Naive thymus-derived CD4-positive, alpha-beta T cell (primary cell): ENCODE data around the gene OR2H1. TPM values are rescaled to one million over a fixed set of nuclear protein-coding genes. Genes with fewer than 3 reads are reported as not detected.

Experiments
- ATAC-seq: fragments of 150-1000 bp; cut with Tn5 transposase; 2 replicates; pipeline ENCODE4 v1.10.0; 2021; ENCODE audit warnings: mild to moderate bottlenecking, moderate library complexity
- CTCF ChIA-PET: fragments of 350-600 bp; sonication (Branson Sonifier 250); formaldehyde crosslinking; loops from one replicate; lab custom pipeline; 2021; ENCODE audit warnings: antibody characterized with exemption; lab: Charles Lee
- POLR2A ChIA-PET: fragments of 350-600 bp; sonication (Branson Sonifier 250); formaldehyde crosslinking; loops from one replicate; lab custom pipeline; 2021; ENCODE audit warnings: antibody characterized with exemption, inconsistent platforms; lab: Charles Lee
- DNase-seq, 9 donors: peaks; one replicate each; pipeline versions ENCODE4 v3.0.0 to v3.0.0-alpha.2; 2020 to 2022; ENCODE audit warnings: mixed read lengths in 1 of 9
- H3K27ac ChIP-seq: one replicate; pipeline ENCODE4 v1.7.0; 2013; ENCODE audit warnings: mild to moderate bottlenecking, low read depth, low read length, moderate library complexity
- H3K27me3 ChIP-seq, 2 donors: one replicate each; pipeline ENCODE4 v1.7.0; 2013; ENCODE audit warnings: low read length in 2 of 2, mild to moderate bottlenecking in 2 of 2, moderate library complexity in 2 of 2; ENCODE audit not compliant: control insufficient read depth in 2 of 2, insufficient read depth in 2 of 2
- H3K36me3 ChIP-seq, 3 experiments: 1 replicate in 2 of 3; 2 replicates in 1 of 3; pipeline ENCODE4 v1.7.0; 2013; ENCODE audit warnings: low read length in 3 of 3, mild to moderate bottlenecking in 3 of 3, moderate library complexity in 1 of 3; ENCODE audit not compliant: insufficient read depth in 3 of 3, control insufficient read depth in 2 of 3
- H3K4me1 ChIP-seq, 2 donors: one replicate each; pipeline ENCODE4 v1.7.0; 2013; ENCODE audit warnings: low read length in 2 of 2, mild to moderate bottlenecking in 2 of 2, moderate library complexity in 1 of 2; ENCODE audit not compliant: control insufficient read depth in 2 of 2, insufficient read depth in 2 of 2
- H3K4me3 ChIP-seq: 2 replicates; pipeline ENCODE4 v1.7.0; 2013; ENCODE audit warnings: mild to moderate bottlenecking, low read length
- H3K9me3 ChIP-seq, 3 experiments: 1 replicate in 2 of 3; 2 replicates in 1 of 3; pipeline ENCODE4 v1.7.0; 2013; ENCODE audit warnings: low read length in 3 of 3; ENCODE audit not compliant: control insufficient read depth in 2 of 3
- H3K27ac Mint-ChIP-seq, 9 donors: one replicate each; pipeline ENCODE4 v1.8.0; 2020 to 2022; ENCODE audit warnings: mixed read lengths in 9 of 9, mild to moderate bottlenecking in 8 of 9, moderate library complexity in 5 of 9, inconsistent platforms in 2 of 9
- H3K27me3 Mint-ChIP-seq, 5 donors: one replicate each; pipeline ENCODE4 v1.8.0; 2021 to 2022; ENCODE audit warnings: mixed read lengths in 5 of 5, mild to moderate bottlenecking in 1 of 5
- H3K36me3 Mint-ChIP-seq, 5 donors: one replicate each; pipeline ENCODE4 v1.8.0; 2020 to 2022; ENCODE audit warnings: mixed read lengths in 5 of 5, mild to moderate bottlenecking in 3 of 5, inconsistent platforms in 1 of 5
- H3K4me1 Mint-ChIP-seq, 7 donors: one replicate each; pipeline ENCODE4 v1.8.0; 2020 to 2022; ENCODE audit warnings: mixed read lengths in 7 of 7, mild to moderate bottlenecking in 3 of 7, inconsistent platforms in 1 of 7
- H3K4me3 Mint-ChIP-seq, 10 donors: one replicate each; pipeline ENCODE4 v1.8.0; 2020 to 2022; ENCODE audit warnings: mild to moderate bottlenecking in 10 of 10, mixed read lengths in 10 of 10, moderate library complexity in 6 of 10, inconsistent platforms in 2 of 10
- H3K9me3 Mint-ChIP-seq, 11 donors: one replicate each; pipeline ENCODE4 v1.8.0; 2020 to 2022; ENCODE audit warnings: mixed read lengths in 11 of 11, mild to moderate bottlenecking in 4 of 11, inconsistent platforms in 1 of 11, moderate library complexity in 1 of 11
- intact Hi-C, 2 donors: fragments of 100-400 bp; cut with micrococcal nuclease; formaldehyde crosslinking; loops; one replicate each; pipeline ENCODE4 v1.15.1; 2023
- polyA plus RNA-seq, 2 donors: library from polyadenylated mRNA; unstranded; fragments of 300-500 nt; fragmentation: Illumina TruSeq; gene quantifications; one replicate each; pipeline ENCODE4 v1.2.3, GENCODE V29; 2021
- total RNA-seq, 6 experiments: library from RNA in 5 of 6; stranded (reverse) in 5 of 6; gene quantifications; 1 replicate in 5 of 6; 2 replicates in 1 of 6; pipeline ENCODE4 v1.2.3 and lab custom pipeline; 2021 to 2026

OR2H1 gene
- total and polyA plus RNA-seq, 7 experiments from 2014 or later, result not detected

GRCh38 chr6:29504961-29505360, 48.0 kb downstream of the OR2H1 start:
- no peaks in the 10 kb centered on the region for H3K9me3 Mint-ChIP-seq
- intact Hi-C loops, result no loop called here
- no peaks in the 10 kb centered on the region for H3K36me3 Mint-ChIP-seq
- no peaks in the 10 kb centered on the region for H3K9me3 ChIP-seq
- no peak overlapping the region for H3K4me3 ChIP-seq
- DNase-seq, result no peak
- no peaks in the 10 kb centered on the region for H3K4me1 ChIP-seq
- POLR2A ChIA-PET, result no interaction called here
- H3K36me3 ChIP-seq, result no peaks in the 10 kb centered on the region
- no peak for ATAC-seq
- no peak overlapping the region for H3K27ac ChIP-seq
- no peak overlapping the region for H3K27ac Mint-ChIP-seq
- H3K27me3 Mint-ChIP-seq, result peaks cover 0 to 30% (median 21%) of the 10 kb centered on the region in 5 donors
- no peaks in the 10 kb centered on the region for H3K27me3 ChIP-seq
- CTCF ChIA-PET, result no interaction called here
- no peaks in the 10 kb centered on the region for H3K4me1 Mint-ChIP-seq
- no peak overlapping the region for H3K4me3 Mint-ChIP-seq

- Mint-ChIP-seq H3K36me3 (no peaks in the 10 kb centered on the region), H3K4me1 (no peaks in the 10 kb centered on the region), H3K27ac (no peak overlapping the region), H3K27me3 (peaks cover 3 to 31% (median 15%) of the 10 kb centered on the region in 5 donors), H3K9me3 (no peaks in the 10 kb centered on the region), H3K4me3 (no peak overlapping the region)
- intact Hi-C loops, result no loop called here
- H3K36me3 ChIP-seq, result no peaks in the 10 kb centered on the region
- H3K27me3 ChIP-seq, result no peaks in the 10 kb centered on the region
- ATAC-seq (no peak), DNase-seq (no peak)
- CTCF ChIA-PET, result no interaction called here
- POLR2A ChIA-PET, result no interaction called here
- H3K4me1 ChIP-seq, result no peaks in the 10 kb centered on the region
- H3K27ac ChIP-seq, result no peak overlapping the region
- H3K9me3 ChIP-seq, result no peaks in the 10 kb centered on the region
- H3K4me3 ChIP-seq, result no peak overlapping the region
Observed at GRCh38 chr6:29505808-29506207, 48.9 kb downstream of the OR2H1 start.

GRCh38 chr6:29506446-29507067, 49.6 kb downstream of the OR2H1 start:
- Mint-ChIP-seq H3K9me3 (no peaks in the 10 kb centered on the region), H3K4me1 (no peaks in the 10 kb centered on the region), H3K27me3 (peaks cover 5 to 32% (median 13%) of the 10 kb centered on the region in 5 donors), H3K27ac (no peak overlapping the region), H3K36me3 (no peaks in the 10 kb centered on the region), H3K4me3 (no peak overlapping the region)
- no peak overlapping the region for H3K27ac ChIP-seq
- H3K27me3 ChIP-seq, result no peaks in the 10 kb centered on the region
- ChIA-PET CTCF (no interaction called here), POLR2A (no interaction called here)
- intact Hi-C loops, result no loop called here
- ATAC-seq, result no peak
- H3K4me1 ChIP-seq, result no peaks in the 10 kb centered on the region
- H3K36me3 ChIP-seq, result no peaks in the 10 kb centered on the region
- H3K9me3 ChIP-seq, result no peaks in the 10 kb centered on the region
- H3K4me3 ChIP-seq, result no peak overlapping the region
- no peak for DNase-seq

GRCh38 chr6:29507319-29507718, 50.4 kb downstream of the OR2H1 start:
- POLR2A ChIA-PET, result no interaction called here
- Mint-ChIP-seq H3K27ac (no peak overlapping the region), H3K4me1 (no peaks in the 10 kb centered on the region), H3K36me3 (no peaks in the 10 kb centered on the region), H3K27me3 (peaks cover 5 to 26% (median 13%) of the 10 kb centered on the region in 5 donors), H3K4me3 (no peak overlapping the region), H3K9me3 (no peaks in the 10 kb centered on the region)
- DNase-seq, result no peak
- no peak overlapping the region for H3K27ac ChIP-seq
- H3K9me3 ChIP-seq, result no peaks in the 10 kb centered on the region
- no peaks in the 10 kb centered on the region for H3K27me3 ChIP-seq
- CTCF ChIA-PET, result no interaction called here
- H3K4me3 ChIP-seq, result no peak overlapping the region
- ATAC-seq, result no peak
- no peaks in the 10 kb centered on the region for H3K4me1 ChIP-seq
- intact Hi-C loops, result no loop called here
- H3K36me3 ChIP-seq, result no peaks in the 10 kb centered on the region

- H3K9me3 ChIP-seq, result no peaks in the 10 kb centered on the region
- H3K4me3 Mint-ChIP-seq, result no peak overlapping the region
- ATAC-seq (no peak), DNase-seq (no peak)
- no peaks in the 10 kb centered on the region for H3K36me3 ChIP-seq
- intact Hi-C loops, result no loop called here
- no peak overlapping the region for H3K4me3 ChIP-seq
- ChIA-PET POLR2A (no interaction called here), CTCF (no interaction called here)
- peaks cover 0 to 16% (median 9%) of the 10 kb centered on the region in 5 donors for H3K27me3 Mint-ChIP-seq
- no peak overlapping the region for H3K27ac Mint-ChIP-seq
- no peaks in the 10 kb centered on the region for H3K36me3 Mint-ChIP-seq
- H3K4me1 ChIP-seq, result no peaks in the 10 kb centered on the region
- H3K27ac ChIP-seq, result no peak overlapping the region
- H3K9me3 Mint-ChIP-seq, result peaks cover 0 to 3% (median 0%) of the 10 kb centered on the region in 11 donors
- H3K4me1 Mint-ChIP-seq, result no peaks in the 10 kb centered on the region
- H3K27me3 ChIP-seq, result no peaks in the 10 kb centered on the region
Observed at GRCh38 chr6:29509239-29509638, 52.3 kb downstream of the OR2H1 start.

- Histone ChIP-seq H3K4me1 (no peaks in the 10 kb centered on the region), H3K27me3 (no peaks in the 10 kb centered on the region), H3K9me3 (no peaks in the 10 kb centered on the region), H3K36me3 (no peaks in the 10 kb centered on the region), H3K4me3 (no peak overlapping the region), H3K27ac (no peak overlapping the region)
- ATAC-seq, result no peak
- H3K27ac Mint-ChIP-seq, result no peak overlapping the region
- H3K27me3 Mint-ChIP-seq, result peaks cover 0 to 19% (median 12%) of the 10 kb centered on the region in 5 donors
- no peaks in the 10 kb centered on the region for H3K4me1 Mint-ChIP-seq
- CTCF ChIA-PET, result no interaction called here
- POLR2A ChIA-PET, result no interaction called here
- DNase-seq, result no peak
- intact Hi-C loops, result no loop called here
- H3K4me3 Mint-ChIP-seq, result no peak overlapping the region
- peaks cover 0 to 1% (median 0%) of the 10 kb centered on the region in 5 donors for H3K36me3 Mint-ChIP-seq
- peaks cover 0 to 3% (median 0%) of the 10 kb centered on the region in 11 donors for H3K9me3 Mint-ChIP-seq
Observed at GRCh38 chr6:29509711-29510110, 52.8 kb downstream of the OR2H1 start.

- Histone ChIP-seq H3K4me1 (no peaks in the 10 kb centered on the region), H3K36me3 (no peaks in the 10 kb centered on the region), H3K4me3 (no peak overlapping the region), H3K27ac (no peak overlapping the region), H3K27me3 (no peaks in the 10 kb centered on the region), H3K9me3 (no peaks in the 10 kb centered on the region)
- H3K27ac Mint-ChIP-seq, result no peak overlapping the region
- CTCF ChIA-PET, result no interaction called here
- peaks cover 0 to 3% (median 0%) of the 10 kb centered on the region in 7 donors for H3K4me1 Mint-ChIP-seq
- H3K36me3 Mint-ChIP-seq, result peaks cover 0 to 5% (median 0%) of the 10 kb centered on the region in 5 donors
- H3K9me3 Mint-ChIP-seq, result peaks cover 0 to 3% (median 0%) of the 10 kb centered on the region in 11 donors
- intact Hi-C loops, result no loop called here
- DNase-seq (no peak), ATAC-seq (no peak)
- peaks cover 0 to 24% (median 15%) of the 10 kb centered on the region in 5 donors for H3K27me3 Mint-ChIP-seq
- POLR2A ChIA-PET, result no interaction called here
- no peak overlapping the region for H3K4me3 Mint-ChIP-seq
Observed at GRCh38 chr6:29510202-29510601, 53.2 kb downstream of the OR2H1 start.
